SK-N-SH (cell line): ENCODE data around the gene ARL11. TPM values are rescaled to one million over a fixed set of nuclear protein-coding genes. Genes with fewer than 3 reads are reported as not detected.

ENCODE experiments used
- CTCF ChIA-PET: fragments of 300-600, 350-600 bp; formaldehyde crosslinking; extraction: SDS; loops from one replicate; lab custom pipeline; 2021; lab: Yijun Ruan, JAX
- POLR2A ChIA-PET: fragments of 350-600 bp; sonication (Branson Sonifier 250); formaldehyde crosslinking; extraction: SDS; loops from one replicate; lab custom pipeline; 2020; ENCODE audit warnings: antibody characterized with exemption, inconsistent platforms; lab: Yijun Ruan, JAX
- DNase-seq: peaks from one replicate; pipeline ENCODE4 v3.0.0; 2012
- H2AFZ ChIP-seq: fragments of 200-600 bp; sonication (generic); 2 replicates; pipeline ENCODE4 v1.8.1; 2016; ENCODE audit warnings: antibody characterized with exemption, mild to moderate bottlenecking, low read depth
- H3F3A ChIP-seq: fragments of 200-600 bp; sonication (generic); replicated peaks from 2 replicates; pipeline ENCODE3; 2016; ENCODE audit warnings: antibody characterized with exemption, mild to moderate bottlenecking; ENCODE audit not compliant: insufficient read depth
- H3K27ac ChIP-seq, 2 experiments: fragments of 200-500 bp in 1 of 2; fragments of 200-600 bp in 1 of 2; sonication (Bioruptor generic) in 1 of 2; sonication (generic), shearing (Covaris generic) in 1 of 2; 2 replicates each; pipeline versions ENCODE4 v1.5.1 to v1.6.1; 2014 to 2016; ENCODE audit warnings: low read depth in 2 of 2, inconsistent platforms in 1 of 2, low read length in 1 of 2, mild to moderate bottlenecking in 1 of 2, mixed read lengths in 1 of 2
- H3K27me3 ChIP-seq: fragments of 200-600 bp; sonication (generic), shearing (Covaris generic); 2 replicates; pipeline ENCODE4 v1.6.1; 2016; ENCODE audit warnings: mixed run types; ENCODE audit not compliant: insufficient read depth
- H3K36me3 ChIP-seq, 2 experiments: fragments of 200-500 bp in 1 of 2; fragments of 200-600 bp in 1 of 2; sonication (Bioruptor generic) in 1 of 2; sonication (generic) in 1 of 2; replicated peaks in 1 of 2; 2 replicates each; pipeline versions ENCODE3 to v1.5.1; 2014 to 2016; ENCODE audit warnings: low read length in 1 of 2, mild to moderate bottlenecking in 1 of 2; ENCODE audit not compliant: insufficient read depth in 2 of 2, control insufficient read depth in 1 of 2
- H3K4me1 ChIP-seq, 2 experiments: fragments of 200-500 bp in 1 of 2; fragments of 200-600 bp in 1 of 2; sonication (Bioruptor generic) in 1 of 2; sonication (generic), shearing (Covaris generic) in 1 of 2; 2 replicates each; pipeline versions ENCODE4 v1.5.1 to v1.6.1; 2014 to 2016; ENCODE audit warnings: low read depth in 1 of 2, low read length in 1 of 2, mixed run types in 1 of 2; ENCODE audit not compliant: insufficient read depth in 2 of 2, control insufficient read depth in 1 of 2
- H3K4me2 ChIP-seq: fragments of 200-600 bp; sonication (generic), shearing (Covaris generic); 2 replicates; pipeline ENCODE4 v1.6.1; 2017; ENCODE audit warnings: mixed run types
- H3K4me3 ChIP-seq, 2 experiments: fragments of 200-500 bp in 1 of 2; fragments of 200-600 bp in 1 of 2; sonication (Bioruptor generic) in 1 of 2; sonication (generic), shearing (Covaris generic) in 1 of 2; 2 replicates each; pipeline versions ENCODE4 v1.5.1 to v1.8.1; 2014 to 2016; ENCODE audit warnings: low read depth in 2 of 2, inconsistent platforms in 1 of 2, low read length in 1 of 2, mild to moderate bottlenecking in 1 of 2, mixed read lengths in 1 of 2, moderate library complexity in 1 of 2
- H3K79me2 ChIP-seq: fragments of 200-600 bp; sonication (generic); 2 replicates; pipeline ENCODE4 v1.8.1; 2017; ENCODE audit warnings: mild to moderate bottlenecking; ENCODE audit not compliant: insufficient read depth
- H3K9ac ChIP-seq: fragments of 200-600 bp; sonication (generic); 2 replicates; pipeline ENCODE4 v1.6.1; 2017; ENCODE audit warnings: mixed run types
- H3K9me2 ChIP-seq: fragments of 200-600 bp; sonication (generic); 2 replicates; pipeline ENCODE4 v1.6.1; 2017; ENCODE audit warnings: mixed run types
- H3K9me3 ChIP-seq: fragments of 200-600 bp; sonication (generic); 2 replicates; pipeline ENCODE4 v1.6.1; 2017; ENCODE audit warnings: mixed run types, mild to moderate bottlenecking, moderate library complexity
- H4K20me1 ChIP-seq: fragments of 200-600 bp; sonication (generic); 2 replicates; pipeline ENCODE4 v1.6.1; 2017; ENCODE audit warnings: mild to moderate bottlenecking, mixed run types; ENCODE audit not compliant: insufficient read depth
- EZH2phosphoT487 ChIP-seq: fragments of 200-600 bp; sonication (generic); IDR thresholded peaks from 2 replicates; pipeline ENCODE4 v1.6.1; 2017; ENCODE audit warnings: low read depth, mixed run types, mild to moderate bottlenecking, antibody characterized with exemption, moderate library complexity, borderline replicate concordance
- FOSL2 ChIP-seq: IDR thresholded peaks from 2 replicates; pipeline ENCODE4 v1.4.0; 2012; ENCODE audit warnings: low read depth, mild to moderate bottlenecking, moderate library complexity, borderline replicate concordance
- FOXJ3 ChIP-seq: sonication (generic); formaldehyde crosslinking; IDR thresholded peaks from 2 replicates; pipeline ENCODE4 v1.5.1; 2020; ENCODE audit warnings: mild to moderate bottlenecking, missing genetic modification reagents
- FOXM1 ChIP-seq: IDR thresholded peaks from 2 replicates; pipeline ENCODE4 v1.4.0; 2012; ENCODE audit warnings: low read depth, mild to moderate bottlenecking
- GABPA ChIP-seq: IDR thresholded peaks from 2 replicates; pipeline ENCODE4 v1.4.0; 2012; ENCODE audit warnings: low read depth, mild to moderate bottlenecking
- IRF3 ChIP-seq: fragments of 150-350 bp; IDR thresholded peaks from 2 replicates; pipeline ENCODE4 v1.6.1; 2016; ENCODE audit warnings: mild to moderate bottlenecking, low read depth, low read length
- MXI1 ChIP-seq: IDR thresholded peaks from 2 replicates; pipeline ENCODE4 v1.6.1; 2012; ENCODE audit warnings: mild to moderate bottlenecking, low read depth, low read length, improper control_type of control experiment
- NFIC ChIP-seq: IDR thresholded peaks from 2 replicates; pipeline ENCODE4 v1.4.0; 2012; ENCODE audit warnings: borderline replicate concordance
- POLR2AphosphoS5 ChIP-seq: IDR thresholded peaks from 2 replicates; pipeline ENCODE4 v1.6.1; 2012; ENCODE audit warnings: low read depth, low read length
- RCOR1 ChIP-seq: fragments of 150-350 bp; IDR thresholded peaks from 2 replicates; pipeline ENCODE4 v1.6.1; 2017; ENCODE audit warnings: antibody characterized with exemption, low read length
- REST ChIP-seq: IDR thresholded peaks from 2 replicates; pipeline ENCODE4 v1.6.1; 2012; ENCODE audit warnings: mild to moderate bottlenecking, low read depth, low read length, moderate library complexity
- RFX5 ChIP-seq: IDR thresholded peaks from 2 replicates; pipeline ENCODE4 v1.6.1; 2012; ENCODE audit warnings: mild to moderate bottlenecking, improper control_type of control experiment, low read length
- SIN3A ChIP-seq: IDR thresholded peaks from 2 replicates; pipeline ENCODE4 v1.6.1; 2012; ENCODE audit warnings: low read depth, mild to moderate bottlenecking, low read length, moderate library complexity, borderline replicate concordance
- SMC3 ChIP-seq: IDR thresholded peaks from 2 replicates; pipeline ENCODE4 v1.6.1; 2012; ENCODE audit warnings: low read depth, low read length, improper control_type of control experiment
- TAF1 ChIP-seq: IDR thresholded peaks from 2 replicates; pipeline ENCODE4 v1.6.1; 2012; ENCODE audit warnings: low read depth, mild to moderate bottlenecking, low read length, moderate library complexity, borderline replicate concordance
- TEAD4 ChIP-seq: IDR thresholded peaks from 2 replicates; pipeline ENCODE4 v1.4.0; 2012; ENCODE audit warnings: mild to moderate bottlenecking, borderline replicate concordance; ENCODE audit not compliant: insufficient read depth
- YY1 ChIP-seq: IDR thresholded peaks from 2 replicates; pipeline ENCODE4 v1.4.0; 2012; ENCODE audit warnings: low read depth, mild to moderate bottlenecking
- WGBS: methylation state at CpG from one replicate; pipeline ENCODE4 v1.1.6; 2017; ENCODE audit warnings: low lambda C conversion rate; 5-methylcytosine and 5-hydroxymethylcytosine counted together
- polyA plus RNA-seq, 3 experiments: library from polyadenylated mRNA; depleted of rRNA; stranded (reverse); fragments of >200 nt; gene quantifications; 2 replicates each; pipeline ENCODE4 v1.2.3, GENCODE V29; 2012
- TF ChIP-seq, protein P1 (sequence below): fragments of 150-350 bp; IDR thresholded peaks from 2 replicates; pipeline ENCODE4 v1.6.1; 2017; ENCODE audit warnings: antibody characterized with exemption, low read length, low read depth, borderline replicate concordance
- TF ChIP-seq, protein P2 (sequence below): IDR thresholded peaks from 2 replicates; pipeline ENCODE4 v1.4.0; 2012; ENCODE audit warnings: low read depth
- TF ChIP-seq, protein P3 (sequence below): fragments of 200-600 bp; sonication (generic); IDR thresholded peaks from 2 replicates; pipeline ENCODE4 v1.6.1; 2017; ENCODE audit warnings: antibody characterized with exemption, mild to moderate bottlenecking, moderate library complexity

The ARL11 gene
- polyA plus RNA-seq, 1 of the 3 experiments (the other 2 are of a cell fraction): not detected

- H3K4me1 ChIP-seq: no peaks in the 10 kb centered on the region; a peak in 1 of 4 replicates
- WGBS: 95% methylated on average over 15 of the region's 17 CpGs
- H3K79me2 ChIP-seq: no peaks in the 10 kb centered on the region
- no peak overlapping the region for H2AFZ ChIP-seq
- H3K9me2 ChIP-seq: no peaks in the 10 kb centered on the region
- no peak overlapping the region for H3K4me3 ChIP-seq
- no peaks in the 10 kb centered on the region for H3K27me3 ChIP-seq
- H3F3A ChIP-seq: peaks cover 7% of the 10 kb centered on the region
- no peak for TF ChIP-seq SIN3A
- TF ChIP-seq TEAD4: no peak
- no peak for TF ChIP-seq REST
- no peak for TF ChIP-seq IRF3
- TF ChIP-seq EZH2phosphoT487: no peak
- no peak for TF ChIP-seq RCOR1
- TF ChIP-seq FOXJ3 (CRISPR knock-in tag): no peak
- no peak for TF ChIP-seq SMC3
- TF ChIP-seq FOSL2: no peak
- TF ChIP-seq, protein P1, sequence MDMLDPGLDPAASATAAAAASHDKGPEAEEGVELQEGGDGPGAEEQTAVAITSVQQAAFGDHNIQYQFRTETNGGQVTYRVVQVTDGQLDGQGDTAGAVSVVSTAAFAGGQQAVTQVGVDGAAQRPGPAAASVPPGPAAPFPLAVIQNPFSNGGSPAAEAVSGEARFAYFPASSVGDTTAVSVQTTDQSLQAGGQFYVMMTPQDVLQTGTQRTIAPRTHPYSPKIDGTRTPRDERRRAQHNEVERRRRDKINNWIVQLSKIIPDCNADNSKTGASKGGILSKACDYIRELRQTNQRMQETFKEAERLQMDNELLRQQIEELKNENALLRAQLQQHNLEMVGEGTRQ: no peak
- TF ChIP-seq RFX5: no peak
- no peak for TF ChIP-seq FOXM1
- TF ChIP-seq TAF1: no peak
- TF ChIP-seq YY1: no peak
- no peak for TF ChIP-seq NFIC
- no peak for TF ChIP-seq GABPA
- TF ChIP-seq, protein P2, sequence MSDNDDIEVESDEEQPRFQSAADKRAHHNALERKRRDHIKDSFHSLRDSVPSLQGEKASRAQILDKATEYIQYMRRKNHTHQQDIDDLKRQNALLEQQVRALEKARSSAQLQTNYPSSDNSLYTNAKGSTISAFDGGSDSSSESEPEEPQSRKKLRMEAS: no peak
- TF ChIP-seq MXI1: no peak
- TF ChIP-seq, protein P3, sequence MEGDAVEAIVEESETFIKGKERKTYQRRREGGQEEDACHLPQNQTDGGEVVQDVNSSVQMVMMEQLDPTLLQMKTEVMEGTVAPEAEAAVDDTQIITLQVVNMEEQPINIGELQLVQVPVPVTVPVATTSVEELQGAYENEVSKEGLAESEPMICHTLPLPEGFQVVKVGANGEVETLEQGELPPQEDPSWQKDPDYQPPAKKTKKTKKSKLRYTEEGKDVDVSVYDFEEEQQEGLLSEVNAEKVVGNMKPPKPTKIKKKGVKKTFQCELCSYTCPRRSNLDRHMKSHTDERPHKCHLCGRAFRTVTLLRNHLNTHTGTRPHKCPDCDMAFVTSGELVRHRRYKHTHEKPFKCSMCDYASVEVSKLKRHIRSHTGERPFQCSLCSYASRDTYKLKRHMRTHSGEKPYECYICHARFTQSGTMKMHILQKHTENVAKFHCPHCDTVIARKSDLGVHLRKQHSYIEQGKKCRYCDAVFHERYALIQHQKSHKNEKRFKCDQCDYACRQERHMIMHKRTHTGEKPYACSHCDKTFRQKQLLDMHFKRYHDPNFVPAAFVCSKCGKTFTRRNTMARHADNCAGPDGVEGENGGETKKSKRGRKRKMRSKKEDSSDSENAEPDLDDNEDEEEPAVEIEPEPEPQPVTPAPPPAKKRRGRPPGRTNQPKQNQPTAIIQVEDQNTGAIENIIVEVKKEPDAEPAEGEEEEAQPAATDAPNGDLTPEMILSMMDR: no peak
- TF ChIP-seq POLR2AphosphoS5: no peak
- H3K36me3 ChIP-seq: no peaks in the 10 kb centered on the region
- no peaks in the 10 kb centered on the region for H3K9me3 ChIP-seq
- no peak overlapping the region for H3K27ac ChIP-seq
- ChIA-PET POLR2A (no interaction called here), CTCF (interaction anchor here (0.7 to 1.2 kb wide), 3 partner anchors 14 to 201 kb away, joined by 3 to 4 read pairs (median 3); no protein-coding TSS in a partner anchor)
- no peak for DNase-seq
- H3K4me2 ChIP-seq: no peak overlapping the region
- no peaks in the 10 kb centered on the region for H4K20me1 ChIP-seq
- no peak overlapping the region for H3K9ac ChIP-seq
Observed at GRCh38 chr13:49651570-49652354, 23.5 kb downstream of the ARL11 start.
